Measurements from ENCODE around the gene NEGR1. TPM values are rescaled to one million over a fixed set of nuclear protein-coding genes. Genes with fewer than 3 reads are reported as not detected.

Gene NEGR1
- total and polyA plus RNA-seq, 2 experiments from 2014 or later, result 0.57 to 0.94 TPM

DNA sequence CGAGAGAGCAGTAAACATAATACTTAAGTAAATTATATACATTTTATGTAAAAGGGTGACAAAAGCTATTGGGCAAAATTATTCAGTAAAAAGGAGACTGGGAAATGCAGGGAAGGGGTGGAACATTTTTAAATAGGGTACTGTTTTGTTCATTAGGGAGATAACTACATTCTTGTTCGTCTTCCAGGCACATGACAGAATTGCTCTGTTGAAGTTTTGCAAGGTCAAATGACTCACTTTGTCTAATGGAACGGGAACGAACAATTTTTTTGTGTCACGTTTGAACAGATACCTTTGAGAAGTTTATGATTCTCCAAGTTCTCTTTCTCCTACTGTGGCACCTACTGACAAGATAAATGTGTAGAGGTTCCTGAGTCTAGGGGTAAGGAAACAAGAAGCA, 819.2 kb downstream of the NEGR1 start (continued):
- TF ChIP-seq, protein P1, sequence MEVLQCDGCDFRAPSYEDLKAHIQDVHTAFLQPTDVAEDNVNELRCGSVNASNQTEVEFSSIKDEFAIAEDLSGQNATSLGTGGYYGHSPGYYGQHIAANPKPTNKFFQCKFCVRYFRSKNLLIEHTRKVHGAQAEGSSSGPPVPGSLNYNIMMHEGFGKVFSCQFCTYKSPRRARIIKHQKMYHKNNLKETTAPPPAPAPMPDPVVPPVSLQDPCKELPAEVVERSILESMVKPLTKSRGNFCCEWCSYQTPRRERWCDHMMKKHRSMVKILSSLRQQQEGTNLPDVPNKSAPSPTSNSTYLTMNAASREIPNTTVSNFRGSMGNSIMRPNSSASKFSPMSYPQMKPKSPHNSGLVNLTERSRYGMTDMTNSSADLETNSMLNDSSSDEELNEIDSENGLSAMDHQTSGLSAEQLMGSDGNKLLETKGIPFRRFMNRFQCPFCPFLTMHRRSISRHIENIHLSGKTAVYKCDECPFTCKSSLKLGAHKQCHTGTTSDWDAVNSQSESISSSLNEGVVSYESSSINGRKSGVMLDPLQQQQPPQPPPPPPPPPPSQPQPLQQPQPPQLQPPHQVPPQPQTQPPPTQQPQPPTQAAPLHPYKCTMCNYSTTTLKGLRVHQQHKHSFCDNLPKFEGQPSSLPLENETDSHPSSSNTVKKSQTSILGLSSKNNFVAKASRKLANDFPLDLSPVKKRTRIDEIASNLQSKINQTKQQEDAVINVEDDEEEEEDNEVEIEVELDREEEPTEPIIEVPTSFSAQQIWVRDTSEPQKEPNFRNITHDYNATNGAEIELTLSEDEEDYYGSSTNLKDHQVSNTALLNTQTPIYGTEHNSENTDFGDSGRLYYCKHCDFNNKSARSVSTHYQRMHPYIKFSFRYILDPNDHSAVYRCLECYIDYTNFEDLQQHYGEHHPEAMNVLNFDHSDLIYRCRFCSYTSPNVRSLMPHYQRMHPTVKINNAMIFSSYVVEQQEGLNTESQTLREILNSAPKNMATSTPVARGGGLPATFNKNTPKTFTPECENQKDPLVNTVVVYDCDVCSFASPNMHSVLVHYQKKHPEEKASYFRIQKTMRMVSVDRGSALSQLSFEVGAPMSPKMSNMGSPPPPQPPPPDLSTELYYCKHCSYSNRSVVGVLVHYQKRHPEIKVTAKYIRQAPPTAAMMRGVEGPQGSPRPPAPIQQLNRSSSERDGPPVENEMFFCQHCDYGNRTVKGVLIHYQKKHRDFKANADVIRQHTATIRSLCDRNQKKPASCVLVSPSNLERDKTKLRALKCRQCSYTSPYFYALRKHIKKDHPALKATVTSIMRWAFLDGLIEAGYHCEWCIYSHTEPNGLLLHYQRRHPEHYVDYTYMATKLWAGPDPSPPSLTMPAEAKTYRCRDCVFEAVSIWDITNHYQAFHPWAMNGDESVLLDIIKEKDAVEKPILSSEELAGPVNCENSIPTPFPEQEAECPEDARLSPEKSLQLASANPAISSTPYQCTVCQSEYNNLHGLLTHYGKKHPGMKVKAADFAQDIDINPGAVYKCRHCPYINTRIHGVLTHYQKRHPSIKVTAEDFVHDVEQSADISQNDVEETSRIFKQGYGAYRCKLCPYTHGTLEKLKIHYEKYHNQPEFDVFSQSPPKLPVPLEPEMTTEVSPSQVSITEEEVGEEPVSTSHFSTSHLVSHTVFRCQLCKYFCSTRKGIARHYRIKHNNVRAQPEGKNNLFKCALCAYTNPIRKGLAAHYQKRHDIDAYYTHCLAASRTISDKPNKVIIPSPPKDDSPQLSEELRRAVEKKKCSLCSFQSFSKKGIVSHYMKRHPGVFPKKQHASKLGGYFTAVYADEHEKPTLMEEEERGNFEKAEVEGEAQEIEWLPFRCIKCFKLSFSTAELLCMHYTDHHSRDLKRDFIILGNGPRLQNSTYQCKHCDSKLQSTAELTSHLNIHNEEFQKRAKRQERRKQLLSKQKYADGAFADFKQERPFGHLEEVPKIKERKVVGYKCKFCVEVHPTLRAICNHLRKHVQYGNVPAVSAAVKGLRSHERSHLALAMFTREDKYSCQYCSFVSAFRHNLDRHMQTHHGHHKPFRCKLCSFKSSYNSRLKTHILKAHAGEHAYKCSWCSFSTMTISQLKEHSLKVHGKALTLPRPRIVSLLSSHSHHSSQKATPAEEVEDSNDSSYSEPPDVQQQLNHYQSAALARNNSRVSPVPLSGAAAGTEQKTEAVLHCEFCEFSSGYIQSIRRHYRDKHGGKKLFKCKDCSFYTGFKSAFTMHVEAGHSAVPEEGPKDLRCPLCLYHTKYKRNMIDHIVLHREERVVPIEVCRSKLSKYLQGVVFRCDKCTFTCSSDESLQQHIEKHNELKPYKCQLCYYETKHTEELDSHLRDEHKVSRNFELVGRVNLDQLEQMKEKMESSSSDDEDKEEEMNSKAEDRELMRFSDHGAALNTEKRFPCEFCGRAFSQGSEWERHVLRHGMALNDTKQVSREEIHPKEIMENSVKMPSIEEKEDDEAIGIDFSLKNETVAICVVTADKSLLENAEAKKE (CRISPR knock-in tag; IDR thresholded peaks at IDR 0.05), result no peak
- TF ChIP-seq NANOG (IDR thresholded peaks at IDR 0.05; ENCODE audit: borderline replicate concordance), result no peak
- no peak for TF ChIP-seq STAT1 (IDR thresholded peaks at IDR 0.05; ENCODE audit: unreplicated experiment)
- TF ChIP-seq ZNF114 (CRISPR knock-in tag; IDR thresholded peaks at IDR 0.05), result no peak
- TF ChIP-seq EZH2 (IDR thresholded peaks at IDR 0.05; ENCODE audit: low read depth, unreplicated experiment), result no peak
- no peak for TF ChIP-seq JUNB (IDR thresholded peaks at IDR 0.05; ENCODE audit: unreplicated experiment)
- TF ChIP-seq, protein P2, sequence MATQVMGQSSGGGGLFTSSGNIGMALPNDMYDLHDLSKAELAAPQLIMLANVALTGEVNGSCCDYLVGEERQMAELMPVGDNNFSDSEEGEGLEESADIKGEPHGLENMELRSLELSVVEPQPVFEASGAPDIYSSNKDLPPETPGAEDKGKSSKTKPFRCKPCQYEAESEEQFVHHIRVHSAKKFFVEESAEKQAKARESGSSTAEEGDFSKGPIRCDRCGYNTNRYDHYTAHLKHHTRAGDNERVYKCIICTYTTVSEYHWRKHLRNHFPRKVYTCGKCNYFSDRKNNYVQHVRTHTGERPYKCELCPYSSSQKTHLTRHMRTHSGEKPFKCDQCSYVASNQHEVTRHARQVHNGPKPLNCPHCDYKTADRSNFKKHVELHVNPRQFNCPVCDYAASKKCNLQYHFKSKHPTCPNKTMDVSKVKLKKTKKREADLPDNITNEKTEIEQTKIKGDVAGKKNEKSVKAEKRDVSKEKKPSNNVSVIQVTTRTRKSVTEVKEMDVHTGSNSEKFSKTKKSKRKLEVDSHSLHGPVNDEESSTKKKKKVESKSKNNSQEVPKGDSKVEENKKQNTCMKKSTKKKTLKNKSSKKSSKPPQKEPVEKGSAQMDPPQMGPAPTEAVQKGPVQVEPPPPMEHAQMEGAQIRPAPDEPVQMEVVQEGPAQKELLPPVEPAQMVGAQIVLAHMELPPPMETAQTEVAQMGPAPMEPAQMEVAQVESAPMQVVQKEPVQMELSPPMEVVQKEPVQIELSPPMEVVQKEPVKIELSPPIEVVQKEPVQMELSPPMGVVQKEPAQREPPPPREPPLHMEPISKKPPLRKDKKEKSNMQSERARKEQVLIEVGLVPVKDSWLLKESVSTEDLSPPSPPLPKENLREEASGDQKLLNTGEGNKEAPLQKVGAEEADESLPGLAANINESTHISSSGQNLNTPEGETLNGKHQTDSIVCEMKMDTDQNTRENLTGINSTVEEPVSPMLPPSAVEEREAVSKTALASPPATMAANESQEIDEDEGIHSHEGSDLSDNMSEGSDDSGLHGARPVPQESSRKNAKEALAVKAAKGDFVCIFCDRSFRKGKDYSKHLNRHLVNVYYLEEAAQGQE (IDR thresholded peaks at IDR 0.05; ENCODE audit: unreplicated experiment), result no peak
- TF ChIP-seq, protein P3, sequence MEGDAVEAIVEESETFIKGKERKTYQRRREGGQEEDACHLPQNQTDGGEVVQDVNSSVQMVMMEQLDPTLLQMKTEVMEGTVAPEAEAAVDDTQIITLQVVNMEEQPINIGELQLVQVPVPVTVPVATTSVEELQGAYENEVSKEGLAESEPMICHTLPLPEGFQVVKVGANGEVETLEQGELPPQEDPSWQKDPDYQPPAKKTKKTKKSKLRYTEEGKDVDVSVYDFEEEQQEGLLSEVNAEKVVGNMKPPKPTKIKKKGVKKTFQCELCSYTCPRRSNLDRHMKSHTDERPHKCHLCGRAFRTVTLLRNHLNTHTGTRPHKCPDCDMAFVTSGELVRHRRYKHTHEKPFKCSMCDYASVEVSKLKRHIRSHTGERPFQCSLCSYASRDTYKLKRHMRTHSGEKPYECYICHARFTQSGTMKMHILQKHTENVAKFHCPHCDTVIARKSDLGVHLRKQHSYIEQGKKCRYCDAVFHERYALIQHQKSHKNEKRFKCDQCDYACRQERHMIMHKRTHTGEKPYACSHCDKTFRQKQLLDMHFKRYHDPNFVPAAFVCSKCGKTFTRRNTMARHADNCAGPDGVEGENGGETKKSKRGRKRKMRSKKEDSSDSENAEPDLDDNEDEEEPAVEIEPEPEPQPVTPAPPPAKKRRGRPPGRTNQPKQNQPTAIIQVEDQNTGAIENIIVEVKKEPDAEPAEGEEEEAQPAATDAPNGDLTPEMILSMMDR (conservative IDR thresholded peaks at IDR 0.05; ENCODE audit: low read depth in 2 of 2), result no peak
- TF ChIP-seq POLR2AphosphoS5 (IDR thresholded peaks at IDR 0.05; ENCODE audit: low read depth), result no peak
- TF ChIP-seq EZH2phosphoT487 (IDR thresholded peaks at IDR 0.05; ENCODE audit: unreplicated experiment), result no peak
- TF ChIP-seq ZNF331 (CRISPR knock-in tag; IDR thresholded peaks at IDR 0.05; ENCODE audit: low read depth), result no peak

Measured in GM23338 (cell line).